Mucosa of descending colon (tissue), 3 donors: ENCODE measurements around the gene CD101. TPM values are rescaled to one million over a fixed set of nuclear protein-coding genes. Genes with fewer than 3 reads are reported as not detected.

Experiments used
- ATAC-seq: fragments of 200-7000 bp; cut with Tn5 transposase; one replicate; pipeline ENCODE4 v1.9.1; 2020; ENCODE audit warnings: mild to moderate bottlenecking, moderate library complexity
- DNase-seq, 3 donors: peaks; one replicate each; pipeline ENCODE4 v3.0.0-alpha.2; 2020
- H3K36me3 ChIP-seq: fragments of 200-600 bp; one replicate; pipeline ENCODE4 v1.8.0; 2021; ENCODE audit warnings: low read depth, mild to moderate bottlenecking
- H3K4me1 ChIP-seq: fragments of 200-600 bp; one replicate; pipeline ENCODE4 v1.8.0; 2021; ENCODE audit warnings: low read depth, mild to moderate bottlenecking
- H3K4me3 ChIP-seq: fragments of 200-600 bp; one replicate; pipeline ENCODE4 v1.8.0; 2021; ENCODE audit warnings: mild to moderate bottlenecking
- H3K9me3 ChIP-seq: fragments of 200-600 bp; one replicate; pipeline ENCODE4 v1.8.0; 2021; ENCODE audit warnings: mild to moderate bottlenecking
- intact Hi-C, 2 donors: fragments of 100-400 bp; cut with DNase I in 1 of 2; cut with micrococcal nuclease in 1 of 2; formaldehyde crosslinking; loops; one replicate each; pipeline versions ENCODE4 v1.11.0 to v1.11.1; 2022; cut with DNase I, micrococcal nuclease
- total RNA-seq, 3 donors: library from RNA; stranded (reverse); fragmentation: NEBNext Ultra II Directional in 2 of 3; extraction: Animal tissue kit (Norgen Biotek cat#: 25700) in 2 of 3; gene quantifications; one replicate each; pipeline versions ENCODE4 v1.2.1 to v1.2.4, GENCODE V29; 2021 to 2023
- TF ChIP-seq, protein P1 (sequence below): fragments of 200-600 bp; IDR thresholded peaks from one replicate; pipeline ENCODE4 v1.8.0; 2022; ENCODE audit warnings: antibody characterized with exemption, mild to moderate bottlenecking
- donor health status: DM: no; HTN: no; CAD: no; lungs with moderate emphysema.
- donor health status: DM: no; HTN: no; CAD: no.
- donor health status: DM: no; HTN: yes; CAD: no.

The CD101 gene
- total RNA-seq, 3 donors from 2014 or later = 4.6 to 6.1 (median 4.7) TPM

DNA sequence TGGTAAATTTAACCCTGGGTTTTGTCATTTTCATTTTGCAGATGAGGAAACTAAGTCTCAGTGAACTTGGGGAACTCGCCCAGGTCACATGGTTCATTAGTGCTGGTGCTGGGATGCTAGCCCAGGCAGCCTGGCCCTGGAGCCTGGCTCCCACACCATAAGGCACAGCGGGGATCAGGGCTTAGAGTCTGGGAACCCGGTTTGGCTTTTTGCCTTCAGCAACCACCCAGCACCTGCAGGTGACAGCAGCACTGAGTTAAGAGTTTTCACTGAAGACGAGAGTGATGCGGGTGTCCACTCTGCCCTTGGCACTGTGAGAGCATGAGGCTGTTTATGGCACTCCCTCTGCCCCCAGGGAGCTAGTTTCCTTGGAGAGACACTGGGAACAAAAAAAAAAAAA, 18.4 kb upstream of the CD101 start:
- no peak for DNase-seq
- Histone ChIP-seq H3K4me1 (peaks cover 12% of the 10 kb centered on the region), H3K9me3 (no peaks in the 10 kb centered on the region), H3K36me3 (no peaks in the 10 kb centered on the region), H3K4me3 (no peak overlapping the region)
- intact Hi-C loops = no loop called here
- TF ChIP-seq, protein P1, sequence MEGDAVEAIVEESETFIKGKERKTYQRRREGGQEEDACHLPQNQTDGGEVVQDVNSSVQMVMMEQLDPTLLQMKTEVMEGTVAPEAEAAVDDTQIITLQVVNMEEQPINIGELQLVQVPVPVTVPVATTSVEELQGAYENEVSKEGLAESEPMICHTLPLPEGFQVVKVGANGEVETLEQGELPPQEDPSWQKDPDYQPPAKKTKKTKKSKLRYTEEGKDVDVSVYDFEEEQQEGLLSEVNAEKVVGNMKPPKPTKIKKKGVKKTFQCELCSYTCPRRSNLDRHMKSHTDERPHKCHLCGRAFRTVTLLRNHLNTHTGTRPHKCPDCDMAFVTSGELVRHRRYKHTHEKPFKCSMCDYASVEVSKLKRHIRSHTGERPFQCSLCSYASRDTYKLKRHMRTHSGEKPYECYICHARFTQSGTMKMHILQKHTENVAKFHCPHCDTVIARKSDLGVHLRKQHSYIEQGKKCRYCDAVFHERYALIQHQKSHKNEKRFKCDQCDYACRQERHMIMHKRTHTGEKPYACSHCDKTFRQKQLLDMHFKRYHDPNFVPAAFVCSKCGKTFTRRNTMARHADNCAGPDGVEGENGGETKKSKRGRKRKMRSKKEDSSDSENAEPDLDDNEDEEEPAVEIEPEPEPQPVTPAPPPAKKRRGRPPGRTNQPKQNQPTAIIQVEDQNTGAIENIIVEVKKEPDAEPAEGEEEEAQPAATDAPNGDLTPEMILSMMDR = no peak
- no peak for ATAC-seq

DNA sequence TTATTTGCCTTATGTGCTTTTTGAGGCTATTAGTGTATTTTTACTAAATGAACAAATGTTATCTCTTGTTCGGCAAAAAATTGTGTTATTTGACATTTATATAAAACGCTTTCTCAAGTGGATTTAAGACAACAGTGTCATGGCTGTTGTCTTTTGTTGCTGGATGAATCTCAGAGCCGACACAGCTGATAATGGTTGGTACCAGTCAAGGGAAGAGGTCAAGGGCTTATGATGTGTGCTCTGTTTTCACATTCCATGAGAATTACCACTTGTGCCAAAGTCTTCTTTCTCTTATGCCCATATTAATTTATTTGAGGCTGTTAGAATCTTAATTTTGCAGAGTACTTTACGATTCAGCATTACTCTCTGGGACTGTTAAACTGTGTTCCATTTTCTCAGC, 17.9 kb upstream of the CD101 start:
- intact Hi-C loops = no loop called here
- no peak overlapping the region for H3K4me3 ChIP-seq
- no peak for DNase-seq
- H3K9me3 ChIP-seq = no peaks in the 10 kb centered on the region
- ATAC-seq = peak; percentile 8
- TF ChIP-seq, protein P1 = no peak
- no peaks in the 10 kb centered on the region for H3K36me3 ChIP-seq
- peaks cover 12% of the 10 kb centered on the region for H3K4me1 ChIP-seq

DNA sequence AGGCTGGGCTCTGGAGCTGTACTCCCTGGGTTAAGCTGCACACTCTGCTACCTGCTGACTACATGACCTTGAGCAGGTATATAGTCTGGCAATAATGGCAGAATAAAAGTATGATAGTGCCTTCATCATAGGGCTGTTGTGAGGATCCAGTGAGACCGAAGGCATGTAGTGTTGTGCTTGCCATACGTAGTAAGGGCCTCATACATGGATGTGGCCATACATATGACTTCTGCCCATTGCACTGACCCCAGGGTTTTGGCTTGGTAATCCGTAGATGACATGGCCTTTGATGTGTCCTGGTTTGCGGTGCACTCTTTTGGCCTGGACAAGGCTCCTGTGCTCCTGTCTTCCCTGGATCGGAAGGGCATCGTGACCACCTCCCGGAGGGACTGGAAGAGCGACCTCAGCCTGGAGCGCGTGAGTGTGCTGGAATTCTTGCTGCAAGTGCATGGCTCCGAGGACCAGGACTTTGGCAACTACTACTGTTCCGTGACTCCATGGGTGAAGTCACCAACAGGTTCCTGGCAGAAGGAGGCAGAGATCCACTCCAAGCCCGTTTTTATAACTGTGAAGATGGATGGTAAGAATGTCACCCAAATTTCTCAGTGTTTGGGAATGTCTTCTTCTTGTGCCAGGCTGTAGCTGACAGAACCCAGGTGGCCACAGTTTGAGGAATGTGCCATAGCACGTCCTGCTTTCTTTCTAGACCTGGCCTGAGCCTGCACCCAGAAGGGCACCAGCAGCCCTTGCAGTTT, 17.0 kb upstream of the CD101 start:
- no peaks in the 10 kb centered on the region for H3K9me3 ChIP-seq
- H3K4me1 ChIP-seq = peaks cover 12% of the 10 kb centered on the region
- DNase-seq = no peak
- TF ChIP-seq, protein P1 = no peak
- H3K36me3 ChIP-seq = no peaks in the 10 kb centered on the region
- ATAC-seq = peak; percentile 4
- H3K4me3 ChIP-seq = no peak overlapping the region
- intact Hi-C loops = no loop called here

DNA sequence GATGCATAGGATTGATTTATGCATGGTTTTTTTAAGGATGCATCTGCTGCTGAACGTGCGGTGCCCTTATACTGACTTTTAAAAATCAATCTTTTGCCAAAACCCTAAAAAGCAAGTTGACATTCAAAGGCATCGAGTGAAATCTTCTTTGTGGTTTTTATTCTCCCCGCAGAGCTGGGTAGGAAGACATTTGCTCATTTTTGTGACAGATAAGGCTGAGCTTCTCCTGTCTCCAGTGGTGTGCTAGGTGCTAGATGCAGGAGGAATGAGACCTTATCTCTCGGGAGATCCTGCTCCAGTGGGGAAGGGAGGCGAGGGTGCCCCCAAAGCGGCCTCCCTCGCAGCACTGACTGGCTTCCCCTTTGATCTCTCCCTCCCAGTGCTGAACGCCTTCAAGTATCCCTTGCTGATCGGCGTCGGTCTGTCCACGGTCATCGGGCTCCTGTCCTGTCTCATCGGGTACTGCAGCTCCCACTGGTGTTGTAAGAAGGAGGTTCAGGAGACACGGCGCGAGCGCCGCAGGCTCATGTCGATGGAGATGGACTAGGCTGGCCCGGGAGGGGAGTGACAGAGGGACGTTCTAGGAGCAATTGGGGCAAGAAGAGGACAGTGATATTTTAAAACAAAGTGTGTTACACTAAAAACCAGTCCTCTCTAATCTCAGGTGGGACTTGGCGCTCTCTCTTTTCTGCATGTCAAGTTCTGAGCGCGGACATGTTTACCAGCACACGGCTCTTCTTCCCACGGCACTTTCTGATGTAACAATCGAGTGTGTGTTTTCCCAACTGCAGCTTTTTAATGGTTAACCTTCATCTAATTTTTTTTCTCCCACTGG, 14.9 kb upstream of the CD101 start:
- Histone ChIP-seq H3K4me1 (peaks cover 12% of the 10 kb centered on the region), H3K36me3 (no peaks in the 10 kb centered on the region), H3K9me3 (no peaks in the 10 kb centered on the region), H3K4me3 (no peak overlapping the region)
- TF ChIP-seq, protein P1 = no peak
- ATAC-seq = no peak
- DNase-seq = no peak
- intact Hi-C loops = no loop called here

DNA sequence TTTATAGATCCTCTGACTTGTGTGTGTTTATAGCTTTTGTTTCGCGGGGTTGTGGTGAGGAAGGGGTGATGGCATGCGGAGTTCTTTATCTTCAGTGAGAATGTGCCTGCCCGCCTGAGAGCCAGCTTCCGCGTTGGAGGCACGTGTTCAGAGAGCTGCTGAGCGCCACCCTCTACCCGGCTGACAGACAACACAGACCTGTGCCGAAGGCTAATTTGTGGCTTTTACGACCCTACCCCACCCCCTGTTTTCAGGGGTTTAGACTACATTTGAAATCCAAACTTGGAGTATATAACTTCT, 14.4 kb upstream of the CD101 start:
- Histone ChIP-seq H3K4me1 (peaks cover 12% of the 10 kb centered on the region), H3K4me3 (no peak overlapping the region), H3K9me3 (no peaks in the 10 kb centered on the region), H3K36me3 (no peaks in the 10 kb centered on the region)
- intact Hi-C loops = no loop called here
- peak in 2 of 3 donors; percentile 44 to 78 for DNase-seq
- TF ChIP-seq, protein P1 = no peak
- peak; percentile 58 for ATAC-seq
